GM20000 (cell line): ENCODE results near the gene PIEZO1.

ENCODE experiments used
- DNase-seq: peaks from one replicate; pipeline ENCODE4 v3.0.0; 2012; ENCODE audit warnings: low spot score
- CTCF ChIP-seq: IDR thresholded peaks from 2 replicates; pipeline ENCODE4 v1.5.1; 2012; ENCODE audit warnings: mild to moderate bottlenecking, control low read depth; ENCODE audit errors: extremely low read depth, missing control alignments

The PIEZO1 gene

GRCh38 chr16:88810912-88811768, 26.1 kb upstream of the PIEZO1 start:
- no peak for TF ChIP-seq CTCF
- DNase-seq = peak; percentile 88

GRCh38 chr16:88810166-88810911, 25.3 kb upstream of the PIEZO1 start:
- DNase-seq = no peak
- no peak for TF ChIP-seq CTCF

GRCh38 chr16:88809676-88810165, 24.7 kb upstream of the PIEZO1 start:
- DNase-seq = no peak

GRCh38 chr16:88809068-88809675, 24.2 kb upstream of the PIEZO1 start:
- DNase-seq = no peak
- no peak for TF ChIP-seq CTCF

More at GRCh38 chr16:88809676-88810165, 24.7 kb upstream of the PIEZO1 start:
- TF ChIP-seq CTCF = no peak

- TF ChIP-seq CTCF = no peak
- DNase-seq = no peak
These were observed 22.8 kb upstream of the PIEZO1 start for GRCh38 chr16:88807626-88808453.

GRCh38 chr16:88807142-88807625, 22.2 kb upstream of the PIEZO1 start:
- DNase-seq = no peak
- TF ChIP-seq CTCF = no peak
